Measurements from ENCODE around the gene FAM204A.

FAM204A gene

GRCh38 chr10:118330295-118331076 is 11.6 kb downstream of the FAM204A start:
- DNase-seq = peak; percentile 32

- no peak for DNase-seq
Measured at GRCh38 chr10:118324140-118324539, 18.0 kb downstream of the FAM204A start.

DNA sequence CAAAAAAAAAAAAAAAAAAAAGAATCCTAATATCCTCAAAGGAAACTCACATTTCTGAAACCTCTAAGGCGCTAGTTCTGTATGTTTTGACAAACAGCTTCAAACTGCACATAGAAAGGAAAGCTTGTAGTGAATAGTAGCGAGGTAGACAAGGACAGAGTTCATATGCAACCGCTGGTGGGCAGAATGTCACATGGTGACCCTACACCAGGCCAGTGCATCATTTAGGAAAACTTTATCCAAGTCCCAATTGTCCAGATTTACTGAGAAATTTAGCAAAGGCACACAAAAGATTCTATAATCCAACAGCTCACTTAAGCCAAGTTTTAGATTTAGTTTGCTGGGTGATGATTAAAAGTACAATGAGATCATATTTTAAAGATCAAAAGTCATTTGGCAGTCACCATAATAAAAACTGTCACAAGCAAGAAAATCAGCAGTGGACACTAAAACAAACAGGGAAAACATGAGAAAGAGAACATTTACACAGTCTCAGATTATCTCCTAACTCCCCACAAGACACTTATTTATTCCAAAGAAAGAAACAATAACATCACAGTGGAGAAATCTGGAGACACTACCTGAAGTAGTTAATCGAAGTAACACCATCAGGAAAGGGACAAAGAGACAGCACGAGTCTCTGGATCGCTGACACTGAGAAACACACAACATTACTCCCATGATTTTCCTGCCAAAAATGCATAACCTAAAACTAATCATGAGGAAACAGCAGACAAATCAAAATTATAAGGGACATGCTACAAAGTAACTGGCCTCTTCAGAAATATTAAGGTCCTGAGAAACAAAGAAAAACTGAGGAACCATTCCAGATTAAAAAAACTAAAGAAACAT is 20.2 kb downstream of the FAM204A start:
- DNase-seq = no peak

- no peak for DNase-seq
Measured at GRCh38 chr10:118315629-118316028, 26.5 kb downstream of the FAM204A start.

GRCh38 chr10:118314882-118315281 is 27.2 kb downstream of the FAM204A start:
- DNase-seq = no peak

DNA sequence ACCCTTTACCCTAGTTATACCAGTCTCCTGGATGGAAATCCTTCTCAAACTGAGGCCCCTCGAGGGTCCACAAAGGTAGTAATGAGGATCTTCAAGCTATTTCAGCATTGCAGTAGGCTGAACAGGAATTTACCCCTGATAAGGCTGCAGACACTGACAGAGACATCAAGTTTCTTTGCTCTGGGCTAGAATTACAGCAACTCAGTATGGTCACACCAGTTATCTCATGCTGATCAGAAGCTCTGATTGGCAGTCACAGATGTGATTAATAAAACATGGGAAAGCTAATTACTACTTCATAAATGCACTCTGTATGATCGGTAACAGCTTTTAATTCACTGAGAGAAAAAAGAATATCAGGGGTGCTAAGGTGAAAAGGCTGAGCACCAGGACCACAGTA is 30.6 kb downstream of the FAM204A start:
- DNase-seq = no peak

DNA sequence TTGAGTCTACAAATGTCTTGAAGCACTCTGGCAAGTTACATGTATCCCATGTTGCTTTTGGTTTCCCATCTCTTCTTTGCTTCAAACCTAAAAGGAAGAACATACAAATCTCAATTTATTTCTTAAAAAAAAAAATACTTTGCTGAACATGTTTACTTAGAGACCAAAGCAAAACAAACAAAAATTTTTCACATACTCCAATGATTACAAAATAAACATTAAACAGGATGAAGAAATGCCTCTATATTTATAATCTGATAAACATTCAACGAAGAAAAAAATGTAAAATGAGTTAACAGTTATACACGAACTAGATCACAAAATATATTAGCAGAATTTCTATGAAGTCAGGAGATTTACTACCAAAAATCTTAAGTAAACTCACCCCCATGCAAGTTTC is 31.3 kb downstream of the FAM204A start:
- DNase-seq = no peak

DNA sequence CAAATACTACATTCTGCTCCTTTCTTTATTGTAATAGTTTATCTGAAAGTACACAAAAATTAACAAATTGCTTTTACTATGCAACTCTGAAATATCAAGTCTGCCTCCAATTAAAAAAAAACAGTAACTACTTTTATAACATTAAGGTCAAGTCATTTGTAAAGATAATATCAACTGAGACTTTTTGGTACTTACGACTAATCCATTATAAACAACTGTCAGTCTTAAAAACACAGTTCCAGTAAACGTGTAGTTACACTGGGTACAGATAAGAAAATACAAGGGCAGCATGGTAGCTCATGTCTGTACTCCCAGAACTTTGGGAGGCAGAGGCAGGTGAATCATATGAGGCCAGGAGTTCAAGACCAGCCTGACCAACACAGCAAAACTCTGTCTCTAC is 32.2 kb downstream of the FAM204A start:
- no peak for DNase-seq

- no peak for DNase-seq
Measured at GRCh38 chr10:118308664-118309063, 33.5 kb downstream of the FAM204A start.

DNA sequence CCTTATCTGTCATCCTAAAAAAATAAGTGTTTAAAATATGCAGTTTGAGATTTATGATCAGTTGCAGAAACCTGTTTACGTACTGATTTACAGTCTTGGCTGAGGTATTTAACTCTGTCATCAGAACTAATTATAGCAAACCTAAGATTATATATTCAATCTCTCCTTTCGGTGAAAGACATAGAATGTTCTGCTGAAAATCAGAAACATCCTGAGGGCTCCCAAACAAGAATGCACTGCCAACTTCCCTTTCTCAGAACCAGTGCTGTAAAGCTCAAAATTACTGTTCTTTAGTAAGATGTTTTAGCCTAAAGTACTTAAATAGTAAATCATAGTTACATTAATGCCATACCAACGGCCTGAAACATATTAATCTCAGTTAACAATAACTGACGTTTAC is 34.3 kb downstream of the FAM204A start:
- no peak for DNase-seq

GRCh38 chr10:118307220-118307619 is 34.9 kb downstream of the FAM204A start:
- no peak for DNase-seq

DNA sequence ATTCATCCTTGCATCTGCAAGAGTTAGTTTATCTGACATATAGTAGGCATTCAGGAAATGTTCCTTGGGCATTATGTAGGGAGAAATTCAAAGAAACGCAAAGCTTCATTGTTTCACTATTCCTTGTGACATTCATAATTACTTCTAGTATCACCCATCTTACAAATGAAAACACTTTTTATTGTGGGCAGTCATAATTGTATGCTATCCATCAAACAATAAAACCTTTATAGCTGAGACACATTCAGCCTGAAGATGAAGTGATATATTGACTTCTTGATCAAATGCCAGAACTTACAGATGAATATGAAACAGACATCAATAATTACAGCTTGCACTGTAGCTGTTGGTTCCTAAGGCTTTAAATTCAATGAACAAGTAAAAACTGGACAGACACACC is 36.4 kb downstream of the FAM204A start:
- DNase-seq = no peak

DNA sequence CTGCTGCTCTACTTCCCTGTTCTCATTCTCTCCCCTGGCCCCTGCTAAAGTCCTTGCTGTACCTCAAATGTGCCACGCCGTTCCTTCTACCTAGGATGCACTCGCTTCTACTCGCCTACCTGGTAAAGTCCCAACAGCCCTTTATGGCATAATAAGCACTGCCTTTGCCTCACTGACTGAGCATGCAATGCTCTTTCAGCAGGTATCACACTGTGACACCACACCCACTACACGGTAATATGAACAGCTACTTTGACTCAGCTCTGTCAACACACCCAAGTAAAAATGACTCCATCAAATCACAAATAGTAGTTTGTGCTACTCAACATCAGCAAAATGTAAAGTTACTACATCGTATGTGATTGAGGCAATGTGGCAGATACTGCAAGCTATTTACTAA is 37.6 kb downstream of the FAM204A start:
- no peak for DNase-seq

GRCh38 chr10:118301211-118301610 is 40.9 kb downstream of the FAM204A start:
- DNase-seq = no peak

GRCh38 chr10:118300320-118300719 is 41.8 kb downstream of the FAM204A start:
- DNase-seq = no peak

DNA sequence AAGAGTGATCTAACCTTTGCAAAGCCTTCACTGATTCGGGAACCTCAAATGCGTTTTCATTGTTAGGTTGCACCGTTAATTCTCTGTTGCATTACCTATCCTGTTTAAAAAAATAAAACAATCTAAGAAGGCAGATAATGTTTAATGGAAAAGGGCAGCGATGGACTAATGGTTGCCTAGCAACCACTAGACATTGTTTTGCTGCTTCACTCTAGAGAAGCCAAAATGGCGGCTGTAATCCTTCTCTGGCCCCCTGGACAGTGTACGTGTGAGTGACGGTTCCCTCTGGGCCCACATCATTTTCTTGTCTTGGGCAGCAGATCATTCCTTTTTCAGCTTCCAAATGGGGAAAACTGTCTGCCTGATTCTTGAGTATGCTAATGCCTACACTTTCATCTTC is 43.3 kb downstream of the FAM204A start:
- no peak for DNase-seq

GRCh38 chr10:118291122-118291521 is 51.0 kb downstream of the FAM204A start:
- DNase-seq = no peak

DNA sequence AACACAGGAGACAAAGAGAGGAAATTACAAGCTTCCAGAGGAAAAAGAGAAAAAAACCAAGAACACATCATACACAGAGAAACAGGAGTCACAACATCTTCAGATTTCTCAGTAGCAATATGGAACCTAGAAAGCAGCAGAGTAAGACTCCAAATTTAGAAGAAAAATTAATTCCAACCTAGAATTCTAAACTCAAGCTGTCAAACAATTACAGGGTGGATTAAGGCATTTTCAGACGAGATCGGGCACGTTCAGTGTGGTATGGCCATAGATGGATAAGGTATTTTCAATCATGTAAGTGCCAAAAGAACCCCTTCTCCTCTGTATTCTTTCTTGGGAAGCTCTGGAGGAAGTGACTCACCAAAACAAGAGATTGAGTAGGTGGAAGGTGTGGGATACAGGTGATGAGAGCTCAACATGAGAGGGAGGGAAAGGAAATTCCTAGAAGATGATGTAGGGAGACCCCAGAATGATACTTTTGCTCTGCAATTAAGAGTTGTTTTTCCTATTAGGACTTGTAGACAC is 51.6 kb downstream of the FAM204A start:
- DNase-seq = no peak

DNA sequence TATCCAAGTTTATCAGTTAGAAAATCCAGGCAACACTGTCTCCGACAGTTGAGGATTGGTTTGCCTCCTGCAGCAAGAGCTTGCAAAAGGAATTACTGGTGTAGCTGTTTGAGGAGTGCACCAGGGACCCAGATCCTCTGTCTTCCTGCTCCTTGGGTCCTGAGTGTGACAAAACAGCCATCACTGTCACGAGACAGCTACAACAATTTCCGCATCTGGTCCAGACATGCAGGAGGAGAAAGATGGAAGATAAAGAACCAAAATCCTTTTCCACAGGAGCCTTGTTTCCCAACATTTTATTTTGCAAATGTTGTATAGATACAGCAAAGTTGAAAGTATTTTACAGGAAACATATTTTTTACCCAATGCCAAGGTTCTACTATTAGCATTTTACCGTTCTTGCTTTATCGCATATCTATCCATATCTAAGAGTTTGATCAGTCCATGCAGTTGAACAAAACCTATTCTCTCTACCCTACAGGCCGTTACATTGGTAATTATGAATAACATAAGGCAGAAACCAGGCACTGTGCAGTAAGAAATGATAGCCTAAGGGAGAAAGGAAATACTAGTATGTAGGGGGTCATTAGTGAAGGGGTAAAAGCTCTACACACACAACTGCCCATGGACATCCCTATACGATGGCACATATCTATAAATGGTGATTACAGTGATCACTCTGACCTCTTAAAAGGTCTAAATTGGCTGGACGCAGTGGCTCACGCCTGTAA is 54.9 kb downstream of the FAM204A start:
- no peak for DNase-seq

DNA sequence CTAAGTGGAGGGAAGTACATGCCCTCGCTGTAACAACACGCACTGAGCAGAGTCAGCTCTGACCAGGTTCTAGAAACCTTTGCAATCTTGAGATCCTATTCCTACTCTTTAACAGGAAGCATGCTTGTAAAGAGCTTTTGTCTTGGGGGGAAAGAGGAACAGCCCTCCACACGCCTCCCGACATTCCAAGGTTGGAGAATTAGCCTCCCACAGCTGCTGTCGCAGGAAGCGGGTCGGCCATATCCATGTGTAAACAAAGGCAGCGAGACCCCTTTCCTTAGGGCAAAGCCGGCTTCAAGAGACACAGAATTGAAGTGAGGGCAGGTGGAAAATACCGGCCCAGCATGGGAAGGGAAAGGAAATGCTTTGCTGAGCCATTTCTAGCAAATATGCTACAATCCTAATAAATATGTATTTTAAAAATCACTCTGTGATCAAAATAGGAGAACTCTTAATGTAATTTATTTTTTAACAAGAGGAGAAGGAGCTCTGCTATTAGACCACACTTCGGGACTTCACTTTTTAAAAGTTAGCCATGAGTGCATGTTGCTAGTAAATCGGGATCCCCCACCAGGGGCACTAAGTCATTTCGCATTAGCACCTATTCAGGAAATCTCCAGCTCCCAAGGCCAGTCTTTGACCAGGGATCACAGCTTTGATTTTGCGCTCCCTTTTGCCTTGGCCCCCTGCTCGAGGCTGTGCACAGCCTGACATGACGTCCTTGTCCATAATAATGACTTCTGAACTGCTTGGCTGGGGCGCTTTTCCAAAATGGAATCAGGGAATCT is 55.9 kb downstream of the FAM204A start:
- DNase-seq = no peak

GRCh38 chr10:118282670-118283069 is 59.5 kb downstream of the FAM204A start:
- no peak for DNase-seq

GRCh38 chr10:118278649-118279048 is 63.5 kb downstream of the FAM204A start:
- DNase-seq = no peak
